Endothelial cell (in vitro differentiated cells): Measurements from ENCODE around the gene CIC. TPM values are rescaled to one million over a fixed set of nuclear protein-coding genes. Genes with fewer than 3 reads are reported as not detected.

ENCODE experiments used
- DNase-seq: peaks from one replicate; pipeline ENCODE4 v3.0.0; 2021; ENCODE audit warnings: low spot score
- H3K27ac Mint-ChIP-seq: one replicate; pipeline ENCODE4 v1.8.0; 2021; ENCODE audit warnings: mixed read lengths, inconsistent platforms; ENCODE audit not compliant: unreplicated experiment
- H3K27me3 Mint-ChIP-seq: one replicate; pipeline ENCODE4 v1.8.0; 2021; ENCODE audit warnings: mild to moderate bottlenecking, moderate library complexity, mixed read lengths, inconsistent platforms; ENCODE audit not compliant: unreplicated experiment
- H3K36me3 Mint-ChIP-seq: one replicate; pipeline ENCODE4 v1.8.0; 2021; ENCODE audit warnings: mild to moderate bottlenecking, low read depth, mixed read lengths, inconsistent platforms; ENCODE audit not compliant: unreplicated experiment
- H3K4me1 Mint-ChIP-seq: one replicate; pipeline ENCODE4 v1.8.0; 2021; ENCODE audit warnings: mild to moderate bottlenecking, mixed read lengths, inconsistent platforms; ENCODE audit not compliant: unreplicated experiment
- H3K4me3 Mint-ChIP-seq: one replicate; pipeline ENCODE4 v1.8.0; 2021; ENCODE audit warnings: mild to moderate bottlenecking, mixed read lengths, inconsistent platforms; ENCODE audit not compliant: unreplicated experiment
- H3K9me3 Mint-ChIP-seq: one replicate; pipeline ENCODE4 v1.8.0; 2021; ENCODE audit warnings: mixed read lengths, inconsistent platforms; ENCODE audit not compliant: unreplicated experiment
- total RNA-seq: library from RNA; stranded (reverse); fragmentation: NEBNext Ultra II Directional; extraction: Animal tissue kit (Norgen Biotek cat#: 25700); gene quantifications from one replicate; pipeline ENCODE4 v1.2.1, GENCODE V29; 2021; ENCODE audit not compliant: unreplicated experiment
- TF ChIP-seq, protein P1 (sequence below): fragments of 200-600 bp; sonication (generic); IDR thresholded peaks from one replicate; pipeline ENCODE4 v1.5.0; 2021; ENCODE audit warnings: antibody characterized with exemption; ENCODE audit not compliant: unreplicated experiment

The CIC gene
- total RNA-seq, 1 donor from 2014 or later: 85.7 TPM

- no peak for DNase-seq
- H3K4me1 Mint-ChIP-seq: peaks cover 37% of the 10 kb centered on the region
- H3K9me3 Mint-ChIP-seq: no peaks in the 10 kb centered on the region
- no peak overlapping the region for H3K27ac Mint-ChIP-seq
- peaks cover 5% of the 10 kb centered on the region for H3K27me3 Mint-ChIP-seq
- peaks cover 22% of the 10 kb centered on the region for H3K36me3 Mint-ChIP-seq
- no peak overlapping the region for H3K4me3 Mint-ChIP-seq
- TF ChIP-seq, protein P1, sequence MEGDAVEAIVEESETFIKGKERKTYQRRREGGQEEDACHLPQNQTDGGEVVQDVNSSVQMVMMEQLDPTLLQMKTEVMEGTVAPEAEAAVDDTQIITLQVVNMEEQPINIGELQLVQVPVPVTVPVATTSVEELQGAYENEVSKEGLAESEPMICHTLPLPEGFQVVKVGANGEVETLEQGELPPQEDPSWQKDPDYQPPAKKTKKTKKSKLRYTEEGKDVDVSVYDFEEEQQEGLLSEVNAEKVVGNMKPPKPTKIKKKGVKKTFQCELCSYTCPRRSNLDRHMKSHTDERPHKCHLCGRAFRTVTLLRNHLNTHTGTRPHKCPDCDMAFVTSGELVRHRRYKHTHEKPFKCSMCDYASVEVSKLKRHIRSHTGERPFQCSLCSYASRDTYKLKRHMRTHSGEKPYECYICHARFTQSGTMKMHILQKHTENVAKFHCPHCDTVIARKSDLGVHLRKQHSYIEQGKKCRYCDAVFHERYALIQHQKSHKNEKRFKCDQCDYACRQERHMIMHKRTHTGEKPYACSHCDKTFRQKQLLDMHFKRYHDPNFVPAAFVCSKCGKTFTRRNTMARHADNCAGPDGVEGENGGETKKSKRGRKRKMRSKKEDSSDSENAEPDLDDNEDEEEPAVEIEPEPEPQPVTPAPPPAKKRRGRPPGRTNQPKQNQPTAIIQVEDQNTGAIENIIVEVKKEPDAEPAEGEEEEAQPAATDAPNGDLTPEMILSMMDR: no peak
Measured at GRCh38 chr19:42271861-42272534, 2.9 kb downstream of the CIC start.

DNA sequence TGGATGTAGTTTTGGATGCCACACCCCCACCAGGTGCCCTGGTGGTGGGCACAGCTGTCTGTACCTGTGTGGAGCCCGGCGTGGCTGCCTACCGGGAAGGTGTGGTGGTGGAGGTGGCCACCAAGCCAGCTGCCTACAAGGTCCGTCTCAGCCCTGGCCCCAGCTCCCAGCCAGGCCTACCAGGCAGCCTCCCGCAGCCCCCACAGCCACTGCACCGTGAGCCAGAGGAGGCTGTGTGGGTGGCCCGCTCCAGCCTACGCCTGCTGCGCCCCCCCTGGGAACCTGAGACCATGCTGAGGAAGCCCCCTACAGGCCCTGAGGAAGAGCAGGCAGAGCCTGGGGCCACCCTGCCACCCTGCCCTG is 3.5 kb downstream of the CIC start:
- peaks cover 22% of the 10 kb centered on the region for H3K36me3 Mint-ChIP-seq
- H3K4me1 Mint-ChIP-seq: peaks cover 39% of the 10 kb centered on the region
- no peak overlapping the region for H3K27ac Mint-ChIP-seq
- DNase-seq: no peak
- no peaks in the 10 kb centered on the region for H3K9me3 Mint-ChIP-seq
- TF ChIP-seq, protein P1: no peak
- no peak overlapping the region for H3K4me3 Mint-ChIP-seq
- peaks cover 5% of the 10 kb centered on the region for H3K27me3 Mint-ChIP-seq

GRCh38 chr19:42272989-42273406 is 3.9 kb downstream of the CIC start:
- no peak overlapping the region for H3K27ac Mint-ChIP-seq
- peaks cover 5% of the 10 kb centered on the region for H3K27me3 Mint-ChIP-seq
- peaks cover 35% of the 10 kb centered on the region for H3K4me1 Mint-ChIP-seq
- TF ChIP-seq, protein P1: no peak
- peaks cover 22% of the 10 kb centered on the region for H3K36me3 Mint-ChIP-seq
- DNase-seq: no peak
- no peaks in the 10 kb centered on the region for H3K9me3 Mint-ChIP-seq
- H3K4me3 Mint-ChIP-seq: no peak overlapping the region

- Mint-ChIP-seq H3K9me3 (no peaks in the 10 kb centered on the region), H3K27ac (no peak overlapping the region), H3K4me1 (peaks cover 39% of the 10 kb centered on the region), H3K36me3 (peaks cover 22% of the 10 kb centered on the region), H3K4me3 (peak overlapping the region; percentile 51), H3K27me3 (peaks cover 7% of the 10 kb centered on the region)
- TF ChIP-seq, protein P1: no peak
- no peak for DNase-seq
Measured at GRCh38 chr19:42273407-42274064, 4.5 kb downstream of the CIC start.

DNA sequence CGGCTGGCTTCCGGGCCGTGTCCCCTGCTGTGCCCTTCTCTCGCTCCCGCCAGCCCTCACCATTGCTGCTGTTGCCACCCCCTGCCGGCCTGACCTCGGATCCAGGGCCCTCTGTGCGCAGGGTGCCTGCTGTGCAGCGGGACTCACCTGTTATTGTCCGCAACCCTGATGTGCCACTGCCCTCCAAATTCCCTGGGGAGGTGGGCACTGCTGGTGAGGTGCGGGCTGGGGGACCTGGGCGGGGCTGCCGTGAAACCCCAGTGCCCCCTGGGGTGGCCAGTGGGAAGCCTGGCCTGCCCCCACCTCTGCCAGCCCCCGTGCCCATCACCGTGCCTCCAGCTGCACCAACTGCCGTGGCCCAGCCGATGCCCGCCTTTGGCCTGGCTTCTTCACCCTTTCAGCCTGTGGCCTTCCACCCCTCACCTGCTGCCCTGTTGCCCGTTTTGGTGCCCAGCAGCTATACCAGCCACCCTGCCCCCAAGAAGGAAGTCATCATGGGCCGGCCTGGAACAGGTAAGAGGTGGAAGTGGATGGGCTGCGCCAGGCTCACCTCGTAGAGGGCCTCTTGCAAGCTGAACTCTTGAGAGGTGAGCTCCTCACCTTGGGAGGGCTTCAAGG is 5.1 kb downstream of the CIC start:
- Mint-ChIP-seq H3K9me3 (no peaks in the 10 kb centered on the region), H3K27me3 (peaks cover 7% of the 10 kb centered on the region), H3K27ac (no peak overlapping the region), H3K4me1 (peaks cover 46% of the 10 kb centered on the region), H3K36me3 (peaks cover 23% of the 10 kb centered on the region), H3K4me3 (no peak overlapping the region)
- TF ChIP-seq, protein P1: no peak
- no peak for DNase-seq
